GM19043 (cell line): ENCODE data around the gene CELF2.

Experiments
- ATAC-seq: cut with Tn5 transposase; IDR thresholded peaks from one replicate; pipeline ENCODE4 v1.9.1; 2021; ENCODE audit warnings: low read depth; ENCODE audit not compliant: unreplicated experiment

Gene CELF2

GRCh38 chr10:11089272-11089671 is 71.6 kb downstream of the CELF2 start:
- no peak for ATAC-seq

- no peak for ATAC-seq
Measured at GRCh38 chr10:11091517-11092102, 73.9 kb downstream of the CELF2 start.

GRCh38 chr10:11093771-11094736 is 76.4 kb downstream of the CELF2 start:
- no peak for ATAC-seq

GRCh38 chr10:11095374-11095801 is 77.7 kb downstream of the CELF2 start:
- no peak for ATAC-seq

- no peak for ATAC-seq
Measured at GRCh38 chr10:11096422-11096821, 78.8 kb downstream of the CELF2 start.

- peak; percentile 46 for ATAC-seq
Measured at GRCh38 chr10:11097686-11098085, 80.0 kb downstream of the CELF2 start.

GRCh38 chr10:11098666-11099065 is 81.0 kb downstream of the CELF2 start:
- no peak for ATAC-seq

- ATAC-seq = no peak
Measured at GRCh38 chr10:11104772-11105675, 87.4 kb downstream of the CELF2 start.

GRCh38 chr10:11105676-11106004 is 88.0 kb downstream of the CELF2 start:
- ATAC-seq = no peak

- ATAC-seq = no peak
Measured at GRCh38 chr10:11106621-11107374, 89.1 kb downstream of the CELF2 start.

- ATAC-seq = no peak
Measured at GRCh38 chr10:11107948-11108347, 90.3 kb downstream of the CELF2 start.

- ATAC-seq = no peak
Measured at GRCh38 chr10:11108356-11108755, 90.7 kb downstream of the CELF2 start.

GRCh38 chr10:11109590-11109989 is 91.9 kb downstream of the CELF2 start:
- ATAC-seq = no peak

- ATAC-seq = no peak
Measured at GRCh38 chr10:11110539-11110938, 92.9 kb downstream of the CELF2 start.

- no peak for ATAC-seq
Measured at GRCh38 chr10:11111490-11111889, 93.8 kb downstream of the CELF2 start.

- no peak for ATAC-seq
Measured at GRCh38 chr10:11112718-11113117, 95.0 kb downstream of the CELF2 start.

GRCh38 chr10:11113156-11113555 is 95.5 kb downstream of the CELF2 start:
- ATAC-seq = peak; percentile 75

GRCh38 chr10:11114269-11114668 is 96.6 kb downstream of the CELF2 start:
- no peak for ATAC-seq

- no peak for ATAC-seq
Measured at GRCh38 chr10:11115337-11115736, 97.7 kb downstream of the CELF2 start.

- ATAC-seq = no peak
Measured at GRCh38 chr10:11116361-11116760, 98.7 kb downstream of the CELF2 start.
